Measurements from ENCODE around the gene ZNF770. TPM values are rescaled to one million over a fixed set of nuclear protein-coding genes. Genes with fewer than 3 reads are reported as not detected.
A peak's percentile ranks its signal among the peaks of the same experiment; 100 is the strongest.

The ZNF770 gene
- polyA plus RNA-seq (22.2 to 35.9 TPM (median 25.1 TPM) in 3 replicates), polyA minus RNA-seq (5.9 to 80.0 TPM (median 39.2 TPM) in 3 replicates)
- 61.9 TPM for polyA plus RNA-seq (2011; ENCODE audit: low read depth)
- 11.6 and 34.3 TPM in 2 replicates for polyA plus RNA-seq (2011; cell fraction: cytosol; rRNA removed)
- polyA plus RNA-seq (2011; cell fraction: nucleus; rRNA removed) = 24.5 and 27.5 TPM in 2 replicates
- polyA plus RNA-seq (2012; ENCODE audit: low replicate concordance) = 16.4 and 32.3 TPM in 2 replicates
- 28.4 TPM for polyA minus RNA-seq (2011; cell fraction: cytosol; rRNA and poly(A)+ RNA removed)
- 21.9 and 40.4 TPM in 2 replicates for polyA minus RNA-seq (2011; cell fraction: nucleus; rRNA and poly(A)+ RNA removed)

GRCh38 chr15:34988027-34988902, at the start of gene ZNF770:
Gene ZNF770 (minus strand): TSS chr15:34988287. CDS start chr15:34983434, 4,853 bp downstream.
- no peaks in the 10 kb centered on the region for H3K9me3 ChIP-seq (ENCODE audit: control insufficient read depth, low read depth, low read length)
- H3K27ac ChIP-seq (ENCODE audit: control insufficient read depth, insufficient read depth, low read length) = peak within 1 kb of the TSS; percentile 99
- H3K79me2 ChIP-seq (ENCODE audit: control insufficient read depth, insufficient read depth, low read length) = peaks cover 44% of the 10 kb centered on the region
- peak within 1 kb of the TSS; percentile 100 for H2AFZ ChIP-seq (ENCODE audit: control insufficient read depth, low read length)
- FAIRE-seq (no peak), DNase-seq (ENCODE audit: low read depth, low spot score) (no peak)
- no peaks in the 10 kb centered on the region for H4K20me1 ChIP-seq (ENCODE audit: control insufficient read depth, extremely low read depth, insufficient read depth, low read length)
- H3K27me3 ChIP-seq (ENCODE audit: control insufficient read depth, extremely low read depth, insufficient read depth, low read length) = no peaks in the 10 kb centered on the region
- H3K4me2 ChIP-seq (ENCODE audit: control insufficient read depth, extremely low read depth, insufficient read depth, low read depth, low read length) = peak within 1 kb of the TSS; percentile 83
- H3K36me3 ChIP-seq (ENCODE audit: control insufficient read depth in 2 of 2, extremely low read depth in 1 of 2, insufficient read depth in 2 of 2, low read length in 2 of 2) = peaks cover 4 to 8% of the 10 kb centered on the region in 2 experiments
- peak within 1 kb of the TSS; percentile 94 to 99 (median 96) for H3K4me3 ChIP-seq (ENCODE audit: control insufficient read depth in 2 of 3, extremely low read depth in 1 of 3, insufficient read depth in 2 of 3, low read depth in 1 of 3, low read length in 3 of 3)
- no peaks in the 10 kb centered on the region for H3K9me1 ChIP-seq (ENCODE audit: control insufficient read depth, extremely low read depth, insufficient read depth, low read length)
- peak within 1 kb of the TSS; percentile 99 for H3K9ac ChIP-seq (ENCODE audit: control insufficient read depth, extremely low read depth, insufficient read depth, low read length)
- peaks cover 20% of the 10 kb centered on the region for H3K4me1 ChIP-seq (ENCODE audit: control insufficient read depth, extremely low read depth, insufficient read depth, low read length)
- TF ChIP-seq CTCF (optimal IDR thresholded peaks at IDR 0.05 in 1 of 3, IDR thresholded peaks at IDR 0.05 in 1 of 3, conservative IDR thresholded peaks at IDR 0.05 in 1 of 3; ENCODE audit: extremely low read depth in 1 of 3, insufficient read depth in 2 of 3, low read length in 3 of 3) (no peak), EZH2 (IDR thresholded peaks at IDR 0.05; ENCODE audit: low read length) (no peak)
- dilution Hi-C loops (cut with MboI; ENCODE audit: extremely low pct_ligation_motif_present, low sequenced_read_pairs) = no loop called here

- dilution Hi-C loops (cut with MboI; ENCODE audit: extremely low pct_ligation_motif_present, low sequenced_read_pairs) = no loop called here
Observed at GRCh38 chr15:35028235-35028984, 40.3 kb upstream of the ZNF770 start.

More at GRCh38 chr15:35028235-35028984, 40.3 kb upstream of the ZNF770 start:
- no peak overlapping the region for H2AFZ ChIP-seq (ENCODE audit: control insufficient read depth, low read length)
- H3K9me1 ChIP-seq (ENCODE audit: control insufficient read depth, extremely low read depth, insufficient read depth, low read length) = no peaks in the 10 kb centered on the region
- H4K20me1 ChIP-seq (ENCODE audit: control insufficient read depth, extremely low read depth, insufficient read depth, low read length) = no peaks in the 10 kb centered on the region
- no peaks in the 10 kb centered on the region for H3K4me1 ChIP-seq (ENCODE audit: control insufficient read depth, extremely low read depth, insufficient read depth, low read length)
- H3K9me3 ChIP-seq (ENCODE audit: control insufficient read depth, low read depth, low read length) = no peaks in the 10 kb centered on the region
- no peak for TF ChIP-seq EZH2 (IDR thresholded peaks at IDR 0.05; ENCODE audit: low read length)
- no peak overlapping the region for H3K4me2 ChIP-seq (ENCODE audit: control insufficient read depth, extremely low read depth, insufficient read depth, low read depth, low read length)
- DNase-seq (ENCODE audit: low read depth, low spot score) = no peak
- H3K9ac ChIP-seq (ENCODE audit: control insufficient read depth, extremely low read depth, insufficient read depth, low read length) = no peak overlapping the region
- H3K79me2 ChIP-seq (ENCODE audit: control insufficient read depth, insufficient read depth, low read length) = no peaks in the 10 kb centered on the region
- no peak overlapping the region for H3K4me3 ChIP-seq (ENCODE audit: control insufficient read depth in 2 of 3, extremely low read depth in 1 of 3, insufficient read depth in 2 of 3, low read depth in 1 of 3, low read length in 3 of 3)
- H3K36me3 ChIP-seq (ENCODE audit: control insufficient read depth in 2 of 2, extremely low read depth in 1 of 2, insufficient read depth in 2 of 2, low read length in 2 of 2) = no peaks in the 10 kb centered on the region
- no peak overlapping the region for H3K27ac ChIP-seq (ENCODE audit: control insufficient read depth, insufficient read depth, low read length)
- no peaks in the 10 kb centered on the region for H3K27me3 ChIP-seq (ENCODE audit: control insufficient read depth, extremely low read depth, insufficient read depth, low read length)
- FAIRE-seq = no peak

Data from keratinocyte (primary cell).